Measurements from ENCODE around the gene DYNC1LI2.

DNA sequence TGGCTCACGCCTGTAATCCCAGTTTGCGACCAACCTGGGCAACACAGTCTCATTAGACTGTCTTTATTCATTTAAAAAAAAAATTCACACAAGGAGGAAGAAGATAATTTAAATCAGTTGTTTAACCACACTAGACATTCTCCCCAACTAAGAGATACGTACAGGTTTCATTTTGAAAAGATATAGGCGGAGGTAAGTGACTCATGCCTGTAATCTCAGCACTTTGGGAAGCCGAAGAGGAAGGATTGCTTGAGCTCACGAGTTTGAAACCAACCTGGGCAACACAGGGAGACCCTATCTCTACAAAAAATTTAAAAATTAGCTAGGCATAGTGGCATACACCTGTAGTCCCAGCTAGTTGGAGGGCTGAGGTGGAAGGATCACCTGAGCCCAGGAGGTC is 60.2 kb downstream of the DYNC1LI2 start:
- TF ChIP-seq EP300 (IDR thresholded peaks at IDR 0.05) (no peak), POLR2AphosphoS5 (IDR thresholded peaks at IDR 0.05) (no peak)

Data from suprapubic skin (tissue), 4 donors.